Coronary artery (tissue), 2 donors: ENCODE results near the gene KRTAP21-1.
"Not testable (repeated sequence)": the region's sequence is repeated elsewhere in the genome, so short reads cannot be mapped to it uniquely, and the experiment has no call there.

ENCODE experiments used
- DNase-seq: peaks from one replicate; pipeline ENCODE4 v3.0.0-alpha.2; 2017; ENCODE audit warnings: low spot score
- H3K27ac ChIP-seq, 2 donors: fragments of 200-600 bp; sonication (generic); one replicate each; pipeline ENCODE4 v1.5.1; 2016 to 2019
- H3K4me3 ChIP-seq: fragments of 200-600 bp; sonication (generic); 2 replicates; pipeline ENCODE4 v1.5.1; 2016; ENCODE audit warnings: mild to moderate bottlenecking, moderate library complexity
- TF ChIP-seq, protein P1 (sequence below): fragments of 200-600 bp; sonication (generic); IDR thresholded peaks from one replicate; pipeline ENCODE4 v1.5.1; 2019; ENCODE audit warnings: antibody characterized with exemption

KRTAP21-1 gene

DNA sequence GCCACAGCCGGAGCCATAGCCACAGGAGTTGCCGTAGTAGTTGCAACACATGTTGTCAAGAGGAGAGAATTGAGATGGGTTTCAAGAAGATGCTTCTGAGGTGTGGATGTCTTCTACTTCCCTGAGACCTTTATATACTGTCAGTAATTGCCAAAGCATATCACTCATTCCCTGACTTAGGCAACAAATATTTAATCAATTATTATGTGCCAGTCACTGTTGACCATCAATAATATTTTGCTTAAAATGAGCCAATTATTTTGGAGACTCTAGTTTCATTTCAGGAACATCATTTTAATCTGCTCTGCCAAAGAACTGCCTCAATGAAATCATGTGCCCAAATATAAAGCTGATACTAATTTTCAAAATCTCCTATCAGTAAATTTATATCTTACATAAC lies at the start of gene KRTAP21-1:
Gene KRTAP21-1 (minus strand): TSS at position 101 of the 400 bp plus-strand sequence. CDS start 50 bp downstream, at position 51.
- not testable (repeated sequence) for DNase-seq, H3K4me3 ChIP-seq, H3K27ac ChIP-seq

DNA sequence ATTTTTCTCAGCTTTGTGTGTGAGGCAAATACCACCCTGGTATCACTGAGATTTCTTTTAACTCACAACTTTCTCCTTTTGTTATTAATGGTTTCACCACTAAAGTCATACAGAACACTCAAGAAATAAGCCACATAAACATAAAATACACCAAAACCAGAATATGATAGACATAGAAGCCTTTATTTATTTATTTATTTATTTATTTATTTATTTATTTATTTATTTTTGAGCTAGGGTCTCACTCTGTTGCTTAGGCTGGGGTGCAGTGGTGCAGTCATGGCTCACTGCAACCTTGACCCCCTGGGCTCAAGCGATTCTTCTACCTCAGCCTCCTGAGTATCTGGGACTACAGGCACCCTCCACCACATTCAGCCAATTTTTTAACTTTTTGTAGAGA lies 45.4 kb upstream of the KRTAP21-1 start:
- Histone ChIP-seq H3K27ac (no peak overlapping the region), H3K4me3 (no peak overlapping the region)
- TF ChIP-seq, protein P1, sequence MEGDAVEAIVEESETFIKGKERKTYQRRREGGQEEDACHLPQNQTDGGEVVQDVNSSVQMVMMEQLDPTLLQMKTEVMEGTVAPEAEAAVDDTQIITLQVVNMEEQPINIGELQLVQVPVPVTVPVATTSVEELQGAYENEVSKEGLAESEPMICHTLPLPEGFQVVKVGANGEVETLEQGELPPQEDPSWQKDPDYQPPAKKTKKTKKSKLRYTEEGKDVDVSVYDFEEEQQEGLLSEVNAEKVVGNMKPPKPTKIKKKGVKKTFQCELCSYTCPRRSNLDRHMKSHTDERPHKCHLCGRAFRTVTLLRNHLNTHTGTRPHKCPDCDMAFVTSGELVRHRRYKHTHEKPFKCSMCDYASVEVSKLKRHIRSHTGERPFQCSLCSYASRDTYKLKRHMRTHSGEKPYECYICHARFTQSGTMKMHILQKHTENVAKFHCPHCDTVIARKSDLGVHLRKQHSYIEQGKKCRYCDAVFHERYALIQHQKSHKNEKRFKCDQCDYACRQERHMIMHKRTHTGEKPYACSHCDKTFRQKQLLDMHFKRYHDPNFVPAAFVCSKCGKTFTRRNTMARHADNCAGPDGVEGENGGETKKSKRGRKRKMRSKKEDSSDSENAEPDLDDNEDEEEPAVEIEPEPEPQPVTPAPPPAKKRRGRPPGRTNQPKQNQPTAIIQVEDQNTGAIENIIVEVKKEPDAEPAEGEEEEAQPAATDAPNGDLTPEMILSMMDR: no peak
- DNase-seq: no peak

DNA sequence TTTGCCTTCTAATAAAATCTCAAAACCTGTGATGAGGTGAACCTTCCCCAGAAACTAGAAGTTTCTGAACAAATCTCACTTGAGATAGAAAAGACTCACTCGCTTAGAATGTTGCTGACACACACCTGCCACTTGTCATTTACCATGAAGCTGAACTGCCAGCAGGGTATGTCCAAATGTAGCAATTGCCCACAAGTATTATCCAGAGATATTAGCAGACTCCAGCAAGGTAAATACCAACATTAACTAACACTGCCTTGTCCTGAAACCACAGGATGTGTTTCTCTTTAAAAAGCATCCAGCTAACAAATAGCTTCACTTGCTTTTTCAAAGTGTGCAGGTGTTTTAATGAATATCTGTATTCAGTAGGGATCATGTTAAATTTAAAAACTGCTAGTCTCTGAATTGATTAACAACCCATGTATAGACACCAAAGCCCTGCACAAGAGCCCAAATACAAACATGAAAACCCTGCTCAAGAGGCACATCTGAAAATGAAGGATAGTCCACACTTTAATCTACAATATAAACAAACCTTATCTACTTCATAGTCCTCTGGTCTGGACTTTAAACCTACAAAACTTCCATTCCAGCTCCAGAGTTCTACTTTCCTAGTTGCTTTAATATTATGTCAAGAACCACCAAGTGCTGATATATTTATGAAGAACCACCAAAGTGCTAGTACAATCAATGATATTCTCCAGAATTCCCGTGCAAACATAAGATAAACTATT lies 38.5 kb upstream of the KRTAP21-1 start:
- Histone ChIP-seq H3K4me3 (no peak overlapping the region), H3K27ac (no peak overlapping the region)
- DNase-seq: no peak
- TF ChIP-seq, protein P1: no peak

DNA sequence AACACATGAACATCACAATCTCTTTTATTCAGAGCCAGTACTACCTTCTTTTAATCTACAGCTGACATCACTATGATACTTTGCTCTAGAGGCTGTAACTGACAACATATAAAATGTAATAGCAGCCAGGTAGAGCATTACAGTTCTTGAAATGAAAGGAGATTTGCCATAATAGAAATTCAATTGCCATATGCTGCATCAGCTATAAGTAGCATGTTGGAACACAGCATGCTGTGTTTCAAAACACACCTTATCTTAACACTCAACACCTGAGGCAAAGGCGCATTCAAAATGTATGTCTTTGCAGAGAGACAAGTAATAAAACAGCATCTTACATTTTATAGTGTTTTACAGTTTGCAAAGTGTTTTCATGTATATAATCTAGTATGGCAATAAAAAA lies 24.0 kb upstream of the KRTAP21-1 start:
- no peak for DNase-seq
- TF ChIP-seq, protein P1: no peak
- H3K4me3 ChIP-seq: no peak overlapping the region
- no peak overlapping the region for H3K27ac ChIP-seq

DNA sequence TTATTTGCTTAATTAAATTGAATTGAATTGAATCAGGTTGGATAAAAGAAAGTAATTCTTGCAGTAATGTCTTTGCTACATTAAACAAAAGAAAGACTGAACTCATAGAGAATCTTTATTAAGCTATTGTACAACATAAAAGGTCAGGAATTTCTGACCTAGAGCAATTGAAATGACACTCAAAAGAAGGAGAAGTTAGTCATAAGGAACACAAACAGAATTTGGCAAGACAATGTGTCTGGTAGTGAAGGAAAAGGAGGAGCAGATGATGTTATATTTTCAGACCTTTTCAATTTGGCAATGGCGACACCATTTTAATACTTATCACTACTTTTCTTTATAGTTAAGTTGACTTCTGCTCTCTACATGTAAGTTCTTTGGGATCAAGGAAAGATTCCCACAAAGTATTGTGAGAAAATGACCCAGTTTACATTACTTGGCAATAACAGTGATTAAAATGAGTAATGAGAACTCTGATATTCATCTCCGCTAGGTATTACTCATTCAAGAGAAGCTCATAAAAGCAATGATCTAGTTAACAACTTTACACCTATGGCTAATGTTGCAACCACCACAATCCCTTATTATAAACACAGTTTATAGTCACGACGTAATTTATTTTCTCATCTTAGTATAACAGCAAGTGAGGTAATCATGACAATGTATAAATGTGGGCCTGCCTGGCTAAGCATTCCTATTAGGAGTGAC lies 14.7 kb upstream of the KRTAP21-1 start:
- H3K27ac ChIP-seq: no peak overlapping the region
- TF ChIP-seq, protein P1: no peak
- H3K4me3 ChIP-seq: no peak overlapping the region
- no peak for DNase-seq

DNA sequence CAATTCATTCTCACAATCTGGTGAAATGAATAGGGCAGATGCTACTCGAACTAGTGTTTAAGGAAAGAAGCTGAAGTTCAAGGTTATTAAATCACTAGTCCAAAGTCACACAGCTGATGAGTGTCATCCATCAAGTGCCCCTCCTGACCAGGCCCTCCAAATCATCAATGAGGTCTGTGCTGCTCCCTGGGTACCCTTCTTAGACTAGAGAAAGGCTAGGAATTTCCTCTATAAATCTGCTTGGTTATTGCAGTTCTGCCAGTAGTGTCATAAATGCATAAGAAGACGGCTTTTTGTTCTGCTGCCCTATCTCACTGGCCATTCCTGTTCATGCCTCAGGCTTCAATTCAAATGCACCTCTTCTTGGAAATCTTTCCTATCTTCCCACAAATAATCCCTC lies 5.5 kb upstream of the KRTAP21-1 start:
- H3K27ac ChIP-seq: no peak overlapping the region
- no peak overlapping the region for H3K4me3 ChIP-seq
- TF ChIP-seq, protein P1: no peak
- DNase-seq: no peak

DNA sequence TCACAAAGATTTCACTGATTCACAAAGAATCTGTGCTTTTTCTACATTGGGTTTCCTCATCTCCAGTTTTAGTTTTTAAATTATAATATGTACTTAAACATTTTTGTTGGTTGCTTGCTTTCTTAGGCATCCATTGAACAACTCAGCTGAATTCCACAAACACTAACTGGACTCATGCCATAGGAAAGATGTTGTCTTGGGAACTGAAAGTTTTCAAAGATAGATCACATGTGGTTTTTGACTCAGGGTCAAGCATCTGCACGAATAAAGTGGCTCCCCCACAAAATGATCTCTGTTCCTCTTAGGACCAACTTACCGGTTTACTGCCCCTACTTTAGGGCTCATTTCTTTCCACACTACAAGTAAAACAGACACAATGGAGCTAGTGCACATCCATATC lies 3.1 kb upstream of the KRTAP21-1 start:
- H3K4me3 ChIP-seq: no peak overlapping the region
- TF ChIP-seq, protein P1: no peak
- no peak for DNase-seq
- H3K27ac ChIP-seq: no peak overlapping the region
